ENCODE data around the gene REG1B. TPM values are rescaled to one million over a fixed set of nuclear protein-coding genes. Genes with fewer than 3 reads are reported as not detected.

The REG1B gene, protein sequence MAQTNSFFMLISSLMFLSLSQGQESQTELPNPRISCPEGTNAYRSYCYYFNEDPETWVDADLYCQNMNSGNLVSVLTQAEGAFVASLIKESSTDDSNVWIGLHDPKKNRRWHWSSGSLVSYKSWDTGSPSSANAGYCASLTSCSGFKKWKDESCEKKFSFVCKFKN
- total RNA-seq, result not detected in 2 replicates

- DNase-seq (ENCODE audit: low read depth in 2 of 2), result no peak
Observed at GRCh38 chr2:79087785-79088364, at the start of gene REG1B. Gene REG1B, minus strand, starts transcription at chr2:79087993. Its CDS starts 381 bp downstream, at chr2:79087612.

- no peak for DNase-seq (ENCODE audit: low read depth in 2 of 2)
Observed at GRCh38 chr2:79131687-79132086, 43.9 kb upstream of the REG1B start.

GRCh38 chr2:79129804-79130203, 42.0 kb upstream of the REG1B start:
- DNase-seq (ENCODE audit: low read depth in 2 of 2), result no peak

DNA sequence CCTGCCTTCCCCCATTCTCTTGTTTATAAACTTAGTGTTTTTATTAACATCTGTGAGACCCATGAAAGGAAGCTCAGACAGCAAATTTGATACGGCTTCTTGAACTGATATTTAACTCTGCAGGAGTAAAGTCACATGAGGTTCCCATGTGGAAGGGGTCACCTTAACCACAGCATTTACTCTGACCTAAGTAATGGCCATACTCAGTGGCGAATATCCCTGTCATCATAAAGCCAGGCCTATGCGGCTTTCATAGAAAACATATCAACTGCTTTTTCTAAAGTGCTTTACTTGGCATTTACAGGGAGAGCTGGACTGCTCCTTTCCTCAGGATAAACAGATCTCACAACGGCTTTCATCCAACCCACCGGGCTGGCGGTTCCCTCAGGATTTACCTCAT, 41.5 kb upstream of the REG1B start:
- DNase-seq (ENCODE audit: low read depth in 2 of 2), result no peak

- no peak for DNase-seq (ENCODE audit: low read depth in 2 of 2)
Observed at GRCh38 chr2:79128406-79128805, 40.6 kb upstream of the REG1B start.

GRCh38 chr2:79125721-79125985, 37.9 kb upstream of the REG1B start:
- no peak for DNase-seq (ENCODE audit: low read depth in 2 of 2)

DNA sequence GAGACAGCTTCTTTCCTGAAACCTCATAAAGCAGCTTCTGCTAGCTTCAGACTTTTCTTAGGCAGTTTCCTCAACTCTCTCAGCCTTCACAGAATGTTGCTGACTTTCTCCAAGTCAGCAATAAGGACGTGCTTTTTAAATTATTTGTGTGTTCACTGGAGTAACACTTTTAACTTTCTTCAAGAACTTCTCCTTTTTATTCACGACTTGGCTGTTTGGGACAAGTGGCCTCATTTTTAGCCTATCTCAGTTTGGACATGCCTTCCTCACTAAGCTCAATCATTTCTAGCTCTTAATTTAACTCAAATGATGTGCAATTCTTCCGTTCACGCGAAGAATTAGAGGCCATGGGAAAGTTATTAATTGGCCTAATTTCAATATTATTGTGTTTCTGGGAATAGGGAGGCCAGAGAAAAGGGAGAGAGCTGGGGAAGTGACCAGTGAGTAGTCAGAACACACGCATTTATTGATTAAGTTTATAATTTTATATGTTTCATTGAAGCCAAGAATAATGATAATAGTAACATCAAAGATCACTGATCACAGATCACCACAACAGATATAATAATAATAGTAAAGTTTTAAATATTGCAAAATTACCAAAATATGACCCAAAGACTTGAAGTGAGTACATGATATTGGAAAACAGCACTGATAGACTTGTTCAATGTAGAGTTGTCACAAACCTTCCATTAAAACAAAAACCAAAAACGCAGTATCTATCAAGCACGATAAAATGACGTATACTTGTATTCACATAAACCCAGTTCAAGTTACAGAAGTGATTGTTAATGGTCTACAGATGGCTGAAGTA, 37.3 kb upstream of the REG1B start:
- no peak for DNase-seq (ENCODE audit: low read depth in 2 of 2)

DNA sequence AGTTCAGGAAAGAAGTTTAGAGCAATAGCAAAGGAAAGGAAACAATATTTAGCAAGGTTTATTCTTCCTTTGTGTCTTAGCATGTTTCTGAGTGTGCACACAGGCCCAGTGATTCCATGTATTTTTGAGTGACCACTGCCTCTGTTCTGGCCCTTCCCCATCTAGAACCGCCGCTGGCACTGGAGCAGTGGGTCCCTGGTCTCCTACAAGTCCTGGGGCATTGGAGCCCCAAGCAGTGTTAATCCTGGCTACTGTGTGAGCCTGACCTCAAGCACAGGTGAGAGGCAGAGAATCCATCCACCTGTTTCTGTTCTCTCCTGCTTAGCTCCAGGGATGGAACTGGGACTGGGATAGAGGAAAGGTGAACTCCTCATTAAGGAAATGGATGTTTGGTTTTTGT, 34.9 kb upstream of the REG1B start:
- no peak for DNase-seq (ENCODE audit: low read depth in 2 of 2)

- DNase-seq (ENCODE audit: low read depth in 2 of 2), result no peak
Observed at GRCh38 chr2:79120194-79120713, 32.5 kb upstream of the REG1B start, which contains the start of gene REG1A. Gene REG1A, plus strand, starts transcription at chr2:79120488. Its CDS starts 374 bp downstream, at chr2:79120862.

DNA sequence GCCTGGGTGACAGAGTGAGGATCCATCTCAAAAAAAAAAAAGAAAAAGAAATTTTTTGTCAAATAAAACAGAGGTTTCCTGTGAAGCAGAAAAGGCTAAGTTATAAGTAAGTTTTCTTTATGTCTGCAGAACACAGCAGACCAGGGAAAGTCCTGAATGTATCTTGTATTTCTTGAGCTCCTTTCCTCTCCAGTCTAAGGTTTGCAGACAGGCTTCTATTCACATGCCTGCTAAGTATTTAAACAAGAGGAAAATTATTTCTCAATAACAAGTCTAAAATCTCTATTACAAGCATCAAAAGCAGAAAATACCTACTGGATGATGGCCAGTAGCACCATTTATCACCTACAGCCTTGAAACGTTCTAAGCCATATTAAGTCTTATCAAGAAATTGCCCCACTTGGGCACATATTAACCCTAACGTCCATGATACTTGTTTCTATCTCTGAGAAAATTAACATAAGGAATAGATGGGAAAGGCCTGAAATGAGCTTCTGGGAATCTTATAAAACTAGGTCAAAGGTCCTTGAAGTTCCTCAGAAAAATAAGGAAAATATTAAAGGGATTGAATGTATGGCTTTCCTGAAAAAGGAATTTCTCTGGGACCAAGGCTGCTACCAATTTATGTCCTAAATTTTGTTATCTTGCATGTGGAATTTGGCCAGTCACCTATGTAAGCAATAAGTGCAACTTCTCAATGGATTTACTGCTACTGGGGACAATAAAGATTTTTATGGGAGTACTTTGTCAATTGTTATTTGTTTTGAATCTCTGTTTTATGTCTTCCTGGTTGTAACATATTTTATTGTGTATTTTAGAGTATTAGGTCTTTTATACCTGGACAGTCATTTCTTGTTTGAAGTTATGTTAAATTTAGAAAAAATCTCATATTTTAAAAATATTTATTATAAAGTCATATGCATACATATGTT, 29.5 kb upstream of the REG1B start:
- no peak for DNase-seq (ENCODE audit: low read depth in 2 of 2)

- DNase-seq (ENCODE audit: low read depth in 2 of 2), result no peak
Observed at GRCh38 chr2:79114797-79115494, 27.2 kb upstream of the REG1B start.

DNA sequence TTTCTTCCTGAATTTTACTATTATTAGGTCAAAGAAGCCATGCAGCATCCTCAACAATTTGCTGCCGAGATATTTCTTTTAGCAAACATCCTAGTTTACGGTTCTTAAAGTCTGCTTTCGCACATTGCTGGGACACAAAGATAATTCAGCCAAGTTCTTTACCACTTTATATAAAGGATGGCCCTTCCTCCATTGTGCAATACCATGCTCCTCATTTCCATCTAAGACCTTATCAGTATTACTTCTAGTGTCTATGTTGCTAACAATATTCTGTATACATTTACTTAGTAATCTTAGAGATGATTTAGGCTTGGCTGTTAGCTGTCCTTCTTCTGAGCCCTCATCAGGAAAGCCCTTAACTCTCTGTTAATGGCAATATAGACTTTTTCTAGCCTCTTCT, 24.5 kb upstream of the REG1B start:
- no peak for DNase-seq (ENCODE audit: low read depth in 2 of 2)

- no peak for DNase-seq (ENCODE audit: low read depth in 2 of 2)
Observed at GRCh38 chr2:79105259-79105658, 17.5 kb upstream of the REG1B start.

- DNase-seq (ENCODE audit: low read depth in 2 of 2), result no peak
Observed at GRCh38 chr2:79103214-79103613, 15.4 kb upstream of the REG1B start.

GRCh38 chr2:79101024-79101423, 13.2 kb upstream of the REG1B start:
- DNase-seq (ENCODE audit: low read depth in 2 of 2), result no peak

GRCh38 chr2:79100285-79100684, 12.5 kb upstream of the REG1B start:
- no peak for DNase-seq (ENCODE audit: low read depth in 2 of 2)

DNA sequence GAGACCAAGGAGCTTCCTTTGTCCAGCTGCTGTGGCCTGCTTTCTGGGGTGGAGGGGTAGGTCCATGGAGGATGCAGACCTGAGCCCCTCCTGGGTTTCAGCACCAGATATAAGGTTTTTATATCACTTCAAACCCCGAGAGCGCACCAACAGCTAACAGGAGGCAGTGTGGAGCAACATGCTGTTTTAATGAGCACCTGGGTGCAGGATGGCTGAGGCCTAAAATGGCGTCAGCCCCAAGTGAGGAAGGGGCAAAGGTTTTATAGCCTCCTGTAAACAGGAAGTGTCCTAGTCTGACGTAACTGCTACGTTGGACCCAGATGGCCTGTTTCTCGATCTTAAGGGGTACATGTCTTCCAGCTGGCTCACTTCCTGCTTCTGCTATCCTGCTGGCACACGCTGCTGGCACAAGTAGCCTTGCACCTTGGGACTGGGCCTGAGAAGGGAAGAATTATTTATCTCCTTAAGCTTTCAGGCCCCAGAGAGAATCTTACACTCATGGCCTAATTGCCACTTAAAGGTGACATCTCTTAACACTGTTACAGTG, 11.4 kb upstream of the REG1B start:
- DNase-seq (ENCODE audit: low read depth in 2 of 2), result no peak

- no peak for DNase-seq (ENCODE audit: low read depth in 2 of 2)
Observed at GRCh38 chr2:79097843-79098242, 10.1 kb upstream of the REG1B start.

GRCh38 chr2:79090693-79091092, 2.9 kb upstream of the REG1B start:
- no peak for DNase-seq (ENCODE audit: low read depth in 2 of 2)

GRCh38 chr2:79086255-79086654, 1.5 kb downstream of the REG1B start:
- DNase-seq (ENCODE audit: low read depth in 2 of 2), result no peak

DNA sequence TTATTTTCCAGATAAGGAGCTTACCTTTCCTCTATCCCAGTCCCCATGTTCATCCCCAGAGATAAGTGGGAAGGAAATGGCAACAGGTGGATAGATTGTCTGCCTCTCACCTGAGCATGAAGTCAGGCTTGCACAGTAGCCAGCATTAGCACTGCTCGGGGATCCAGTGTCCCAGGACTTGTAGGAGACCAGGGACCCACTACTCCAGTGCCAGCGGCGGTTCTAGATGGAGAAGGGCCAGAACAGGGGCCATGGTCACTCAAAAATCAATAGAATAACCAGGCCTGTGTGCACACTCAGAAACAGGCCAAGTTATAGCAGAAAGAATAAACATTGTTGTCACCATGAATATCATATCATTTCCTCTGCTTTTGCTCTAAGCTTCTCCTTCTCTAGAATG, 2.4 kb downstream of the REG1B start:
- no peak for DNase-seq (ENCODE audit: low read depth in 2 of 2)
